ENCODE measurements around the gene AMBN.
"Not testable (repeated sequence)": the region's sequence is repeated elsewhere in the genome, so short reads cannot be mapped to it uniquely, and the experiment has no call there.

AMBN gene

GRCh38 chr4:70637239-70637913 lies 45.3 kb downstream of the AMBN start:
- H3K9me3 ChIP-seq (ENCODE audit: insufficient read depth, low read depth, low read length) = no peaks in the 10 kb centered on the region
- no peaks in the 10 kb centered on the region for H3K36me3 ChIP-seq (ENCODE audit: insufficient read depth, low read depth, low read length)
- no peak overlapping the region for H3K9ac ChIP-seq (ENCODE audit: low read depth, low read length)
- no peaks in the 10 kb centered on the region for H3K4me1 ChIP-seq (ENCODE audit: insufficient read depth, low read length)
- H3K4me3 ChIP-seq (ENCODE audit: low read length) = no peak overlapping the region
- H3K27me3 ChIP-seq (ENCODE audit: insufficient read depth, low read length) = no peaks in the 10 kb centered on the region
- no peak overlapping the region for H3K27ac ChIP-seq (ENCODE audit: low read length)

DNA sequence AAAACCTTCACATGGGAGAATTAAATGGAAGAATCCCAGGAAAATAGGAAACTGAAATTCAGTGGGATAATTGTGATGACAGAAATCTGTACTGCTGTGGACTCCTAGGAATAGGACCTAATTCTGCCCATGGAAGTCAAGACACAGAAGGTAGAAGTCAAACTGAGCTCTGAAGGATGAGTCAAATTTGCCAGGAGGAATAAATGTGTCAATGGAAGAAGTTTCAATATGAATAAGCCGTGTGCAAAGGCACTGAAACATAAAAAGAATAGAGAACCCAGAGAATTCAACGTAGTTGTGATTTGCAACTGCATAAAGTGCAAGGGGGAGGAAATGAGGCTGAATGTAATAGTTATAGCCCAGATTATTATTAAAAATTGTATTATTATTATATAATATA lies 48.1 kb downstream of the AMBN start:
- Histone ChIP-seq H3K4me3 (ENCODE audit: low read length) (no peak overlapping the region), H3K27ac (ENCODE audit: low read length) (no peak overlapping the region), H3K9me3 (ENCODE audit: insufficient read depth, low read depth, low read length) (no peaks in the 10 kb centered on the region), H3K27me3 (ENCODE audit: insufficient read depth, low read length) (no peaks in the 10 kb centered on the region), H3K4me1 (ENCODE audit: insufficient read depth, low read length) (no peaks in the 10 kb centered on the region), H3K36me3 (ENCODE audit: insufficient read depth, low read depth, low read length) (no peaks in the 10 kb centered on the region), H3K9ac (ENCODE audit: low read depth, low read length) (no peak overlapping the region)

DNA sequence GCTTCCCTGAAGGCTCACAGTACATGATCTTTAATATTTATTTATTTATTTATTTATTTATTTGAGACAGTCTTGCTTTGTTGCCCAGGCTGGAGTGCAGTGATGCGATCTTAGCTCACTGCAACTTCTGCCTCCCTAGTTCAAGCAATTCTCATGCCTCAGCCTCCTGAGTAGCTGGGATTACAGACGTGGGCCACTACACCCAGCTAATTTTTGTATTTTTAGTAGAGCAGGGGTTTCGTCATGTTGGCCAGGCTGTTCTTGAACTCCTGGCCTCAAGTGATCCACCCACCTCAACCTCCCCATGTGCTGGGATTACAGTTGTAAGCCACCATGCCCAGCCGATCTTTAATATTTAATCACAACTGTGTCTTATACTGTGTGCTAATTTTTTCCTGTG lies 58.7 kb downstream of the AMBN start:
- not testable (repeated sequence) for H3K27me3 ChIP-seq (ENCODE audit: insufficient read depth, low read length); H3K9me3 ChIP-seq (ENCODE audit: insufficient read depth, low read depth, low read length); H3K9ac ChIP-seq (ENCODE audit: low read depth, low read length); H3K4me1 ChIP-seq (ENCODE audit: insufficient read depth, low read length); H3K4me3 ChIP-seq (ENCODE audit: low read length); H3K36me3 ChIP-seq (ENCODE audit: insufficient read depth, low read depth, low read length); H3K27ac ChIP-seq (ENCODE audit: low read length)

DNA sequence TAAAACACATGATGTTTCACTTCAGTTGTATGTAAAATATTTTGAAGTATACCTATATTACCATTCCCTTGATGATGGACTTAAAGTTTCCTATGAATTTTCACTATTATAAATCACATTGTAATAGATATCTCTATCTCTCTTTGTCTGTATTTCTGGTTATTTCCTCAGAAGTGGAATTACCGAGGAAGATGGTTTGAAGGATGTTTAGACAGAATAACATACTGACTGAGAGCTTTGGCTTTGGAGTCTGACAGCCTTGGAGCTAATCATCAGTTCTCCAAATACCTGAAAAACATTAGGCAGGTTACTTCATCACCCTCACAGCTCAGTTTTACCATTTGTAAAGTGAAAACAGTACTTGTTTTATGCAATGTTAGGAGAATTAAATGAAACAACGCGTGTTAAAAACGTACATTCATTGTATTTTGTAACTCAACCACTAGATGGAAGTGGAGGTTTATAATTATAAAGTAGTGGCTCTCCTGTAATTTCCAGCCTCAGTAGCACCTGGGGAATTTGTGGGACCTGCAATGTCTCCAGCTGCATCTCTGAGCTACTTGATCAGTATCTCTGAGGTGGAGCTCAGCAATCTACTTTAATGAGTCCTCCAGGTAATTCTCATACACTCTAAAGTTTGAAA lies 59.9 kb downstream of the AMBN start:
- H3K36me3 ChIP-seq (ENCODE audit: insufficient read depth, low read depth, low read length) = no peaks in the 10 kb centered on the region
- H3K27me3 ChIP-seq (ENCODE audit: insufficient read depth, low read length) = no peaks in the 10 kb centered on the region
- H3K4me1 ChIP-seq (ENCODE audit: insufficient read depth, low read length) = no peaks in the 10 kb centered on the region
- no peak overlapping the region for H3K27ac ChIP-seq (ENCODE audit: low read length)
- no peak overlapping the region for H3K4me3 ChIP-seq (ENCODE audit: low read length)
- H3K9ac ChIP-seq (ENCODE audit: low read depth, low read length) = no peak overlapping the region
- no peaks in the 10 kb centered on the region for H3K9me3 ChIP-seq (ENCODE audit: insufficient read depth, low read depth, low read length)

DNA sequence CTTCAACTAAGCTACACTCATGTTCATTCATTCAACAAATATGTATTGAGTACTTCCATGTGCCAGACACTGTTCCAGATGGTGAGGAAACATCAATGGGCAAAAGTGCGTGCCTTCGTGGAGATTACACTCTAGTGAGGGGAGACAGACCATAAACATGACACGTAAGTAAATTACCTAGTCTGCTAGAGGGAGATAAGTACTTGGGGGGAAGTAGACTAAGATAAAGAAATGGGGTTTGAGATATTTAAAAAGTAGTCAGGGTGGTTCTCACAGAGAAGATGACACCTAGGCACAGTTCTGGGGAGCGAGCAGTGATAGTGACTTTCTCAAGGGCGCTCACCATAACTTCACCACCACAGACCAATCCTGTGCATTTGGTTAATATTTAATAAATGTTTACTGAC lies 62.6 kb downstream of the AMBN start:
- H3K9me3 ChIP-seq (ENCODE audit: insufficient read depth, low read depth, low read length) = no peaks in the 10 kb centered on the region
- H3K27me3 ChIP-seq (ENCODE audit: insufficient read depth, low read length) = no peaks in the 10 kb centered on the region
- no peak overlapping the region for H3K9ac ChIP-seq (ENCODE audit: low read depth, low read length)
- H3K27ac ChIP-seq (ENCODE audit: low read length) = no peak overlapping the region
- H3K36me3 ChIP-seq (ENCODE audit: insufficient read depth, low read depth, low read length) = no peaks in the 10 kb centered on the region
- no peak overlapping the region for H3K4me3 ChIP-seq (ENCODE audit: low read length)
- H3K4me1 ChIP-seq (ENCODE audit: insufficient read depth, low read length) = no peaks in the 10 kb centered on the region

All from iPS-20b (cell line).